Gastroesophageal sphincter (tissue), 4 donors: ENCODE measurements around the gene FAM13A. TPM values are rescaled to one million over a fixed set of nuclear protein-coding genes. Genes with fewer than 3 reads are reported as not detected.

Experiments used
- ATAC-seq: fragments of 150-250 bp; one replicate; pipeline ENCODE4 v1.9.1; 2016; ENCODE audit warnings: mild to moderate bottlenecking, moderate library complexity
- H3K27ac ChIP-seq, 4 donors: fragments of 200-600 bp; sonication (generic) in 3 of 4; 1 replicate in 3 of 4; 2 replicates in 1 of 4; pipeline ENCODE4 v1.5.1; 2016 to 2019
- H3K27me3 ChIP-seq: fragments of 200-600 bp; sonication (generic); one replicate; pipeline ENCODE4 v1.5.1; 2019
- H3K36me3 ChIP-seq, 2 donors: fragments of 200-600 bp; sonication (generic); one replicate each; pipeline ENCODE4 v1.5.1; 2019; ENCODE audit warnings: control low read depth in 1 of 2
- H3K4me1 ChIP-seq, 3 donors: fragments of 200-600 bp; sonication (generic); 1 replicate in 2 of 3; 2 replicates in 1 of 3; pipeline ENCODE4 v1.5.1; 2016 to 2019; ENCODE audit warnings: control low read depth in 2 of 3
- H3K4me3 ChIP-seq, 2 donors: fragments of 200-600 bp; sonication (generic); one replicate each; pipeline ENCODE4 v1.5.1; 2019; ENCODE audit warnings: mild to moderate bottlenecking in 1 of 2, moderate library complexity in 1 of 2
- H3K9me3 ChIP-seq, 3 donors: fragments of 200-600 bp; sonication (generic); one replicate each; pipeline ENCODE4 v1.5.1; 2017 to 2019; ENCODE audit warnings: control low read depth in 2 of 3
- CTCF ChIP-seq, 4 experiments: fragments of 200-600 bp in 2 of 4; fragments of 450-650 bp in 2 of 4; sonication (generic) in 1 of 4; IDR thresholded peaks; one replicate each; pipeline ENCODE4 v1.5.1; 2017 to 2019; ENCODE audit warnings: antibody characterized with exemption in 4 of 4, mild to moderate bottlenecking in 2 of 4, moderate library complexity in 2 of 4
- EP300 ChIP-seq: sonication (generic); formaldehyde crosslinking; IDR thresholded peaks from one replicate; pipeline ENCODE4 v1.6.1; 2017; ENCODE audit warnings: antibody characterized with exemption, mild to moderate bottlenecking
- POLR2A ChIP-seq, 2 donors: fragments of 450-650 bp; IDR thresholded peaks; one replicate each; pipeline ENCODE4 v1.6.1; 2017; ENCODE audit warnings: antibody characterized with exemption in 2 of 2, mild to moderate bottlenecking in 2 of 2, moderate library complexity in 1 of 2
- POLR2AphosphoS5 ChIP-seq: sonication (generic); formaldehyde crosslinking; IDR thresholded peaks from one replicate; pipeline ENCODE4 v1.6.1; 2017; ENCODE audit warnings: antibody characterized with exemption
- WGBS, 2 donors: methylation state at CpG; one replicate each; pipeline ENCODE4 v1.1.5; 2018; ENCODE audit warnings: low coverage in 1 of 2; 5-methylcytosine and 5-hydroxymethylcytosine counted together
- total RNA-seq, 4 donors: library from RNA; depleted of rRNA; stranded (reverse); fragments of >200 nt; gene quantifications; one replicate each; pipeline ENCODE4 v1.1.0, GENCODE V29; 2016

The FAM13A gene
- total RNA-seq, 4 donors from 2014 or later = 22.8 to 46.9 (median 35.2) TPM

GRCh38 chr4:88751258-88752075 is 305.5 kb downstream of the FAM13A start:
- peaks cover 0 to 75% of the 10 kb centered on the region in 2 donors for H3K36me3 ChIP-seq
- no peak for TF ChIP-seq POLR2A (IDR thresholded peaks at IDR 0.05)
- no peak for TF ChIP-seq POLR2AphosphoS5
- TF ChIP-seq EP300 = no peak
- no peak for TF ChIP-seq CTCF (IDR thresholded peaks at IDR 0.05)

GRCh38 chr4:88750369-88750768 is 306.6 kb downstream of the FAM13A start:
- peaks cover under 1 to 21% (median 13%) of the 10 kb centered on the region in 3 donors for H3K4me1 ChIP-seq
- H3K27me3 ChIP-seq = no peaks in the 10 kb centered on the region
- ATAC-seq = no peak
- H3K27ac ChIP-seq = no peak overlapping the region
- H3K36me3 ChIP-seq = peaks cover 0 to 79% of the 10 kb centered on the region in 2 donors
- TF ChIP-seq POLR2A (IDR thresholded peaks at IDR 0.05) (no peak), EP300 (no peak), POLR2AphosphoS5 (no peak), CTCF (IDR thresholded peaks at IDR 0.05) (no peak)
- no peaks in the 10 kb centered on the region for H3K9me3 ChIP-seq
- H3K4me3 ChIP-seq = no peak overlapping the region
- WGBS, 2 donors = 85 to 88% methylated on average over 7 to 8 of the region's 10 CpGs

More at GRCh38 chr4:88751258-88752075, 305.5 kb downstream of the FAM13A start:
- no peak overlapping the region for H3K27ac ChIP-seq
- no peak overlapping the region for H3K4me3 ChIP-seq
- peaks cover 0 to 10% (median 2%) of the 10 kb centered on the region in 3 donors for H3K4me1 ChIP-seq
- no peaks in the 10 kb centered on the region for H3K27me3 ChIP-seq
- no peak for ATAC-seq
- WGBS, 2 donors = 84 to 88% methylated on average over 7 of the region's 7 CpGs
- H3K9me3 ChIP-seq = no peaks in the 10 kb centered on the region

- TF ChIP-seq POLR2A (IDR thresholded peaks at IDR 0.05) (no peak), POLR2AphosphoS5 (no peak), EP300 (no peak), CTCF (IDR thresholded peaks at IDR 0.05) (no peak)
- peaks cover 3 to 40% (median 23%) of the 10 kb centered on the region in 3 donors for H3K4me1 ChIP-seq
- H3K27ac ChIP-seq = peak overlapping the region in 1 of 4 donors; percentile 73
- WGBS, 2 donors = 96 to 98% methylated on average over 5 to 7 of the region's 7 CpGs
- peaks cover 0 to 61% of the 10 kb centered on the region in 2 donors for H3K36me3 ChIP-seq
- no peaks in the 10 kb centered on the region for H3K27me3 ChIP-seq
- H3K4me3 ChIP-seq = no peak overlapping the region
- H3K9me3 ChIP-seq = no peaks in the 10 kb centered on the region
- ATAC-seq = no peak
Observed at GRCh38 chr4:88747351-88747750, 309.6 kb downstream of the FAM13A start.

- H3K27me3 ChIP-seq = no peaks in the 10 kb centered on the region
- no peaks in the 10 kb centered on the region for H3K9me3 ChIP-seq
- no peak for ATAC-seq
- 24 to 40% methylated on average over 4 to 5 of the region's 5 CpGs for WGBS, 2 donors
- H3K27ac ChIP-seq = peak overlapping the region; percentile 28 to 79 (median 68)
- H3K36me3 ChIP-seq = peaks cover 0 to 51% of the 10 kb centered on the region in 2 donors
- H3K4me1 ChIP-seq = peaks cover 3 to 40% (median 23%) of the 10 kb centered on the region in 3 donors
- no peak overlapping the region for H3K4me3 ChIP-seq
- TF ChIP-seq EP300 = no peak
- no peak for TF ChIP-seq CTCF (IDR thresholded peaks at IDR 0.05)
- TF ChIP-seq POLR2AphosphoS5 = no peak
- TF ChIP-seq POLR2A (IDR thresholded peaks at IDR 0.05) = no peak
Observed at GRCh38 chr4:88746206-88746605, 310.8 kb downstream of the FAM13A start.
